ENCODE results near the gene GJC2.
A peak's percentile ranks its signal among the peaks of the same experiment; 100 is the strongest.

The GJC2 gene

DNA sequence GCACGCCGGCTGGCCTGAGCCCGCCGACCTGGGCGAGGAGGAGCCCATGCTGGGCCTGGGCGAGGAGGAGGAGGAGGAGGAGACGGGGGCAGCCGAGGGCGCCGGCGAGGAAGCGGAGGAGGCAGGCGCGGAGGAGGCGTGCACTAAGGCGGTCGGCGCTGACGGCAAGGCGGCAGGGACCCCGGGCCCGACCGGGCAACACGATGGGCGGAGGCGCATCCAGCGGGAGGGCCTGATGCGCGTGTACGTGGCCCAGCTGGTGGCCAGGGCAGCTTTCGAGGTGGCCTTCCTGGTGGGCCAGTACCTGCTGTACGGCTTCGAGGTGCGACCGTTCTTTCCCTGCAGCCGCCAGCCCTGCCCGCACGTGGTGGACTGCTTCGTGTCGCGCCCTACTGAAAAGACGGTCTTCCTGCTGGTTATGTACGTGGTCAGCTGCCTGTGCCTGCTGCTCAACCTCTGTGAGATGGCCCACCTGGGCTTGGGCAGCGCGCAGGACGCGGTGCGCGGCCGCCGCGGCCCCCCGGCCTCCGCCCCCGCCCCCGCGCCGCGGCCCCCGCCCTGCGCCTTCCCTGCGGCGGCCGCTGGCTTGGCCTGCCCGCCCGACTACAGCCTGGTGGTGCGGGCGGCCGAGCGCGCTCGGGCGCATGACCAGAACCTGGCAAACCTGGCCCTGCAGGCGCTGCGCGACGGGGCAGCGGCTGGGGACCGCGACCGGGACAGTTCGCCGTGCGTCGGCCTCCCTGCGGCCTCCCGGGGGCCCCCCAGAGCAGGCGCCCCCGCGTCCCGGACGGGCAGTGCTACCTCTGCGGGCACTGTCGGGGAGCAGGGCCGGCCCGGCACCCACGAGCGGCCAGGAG, 8.6 kb downstream of the GJC2 start:
- no peak for DNase-seq

DNA sequence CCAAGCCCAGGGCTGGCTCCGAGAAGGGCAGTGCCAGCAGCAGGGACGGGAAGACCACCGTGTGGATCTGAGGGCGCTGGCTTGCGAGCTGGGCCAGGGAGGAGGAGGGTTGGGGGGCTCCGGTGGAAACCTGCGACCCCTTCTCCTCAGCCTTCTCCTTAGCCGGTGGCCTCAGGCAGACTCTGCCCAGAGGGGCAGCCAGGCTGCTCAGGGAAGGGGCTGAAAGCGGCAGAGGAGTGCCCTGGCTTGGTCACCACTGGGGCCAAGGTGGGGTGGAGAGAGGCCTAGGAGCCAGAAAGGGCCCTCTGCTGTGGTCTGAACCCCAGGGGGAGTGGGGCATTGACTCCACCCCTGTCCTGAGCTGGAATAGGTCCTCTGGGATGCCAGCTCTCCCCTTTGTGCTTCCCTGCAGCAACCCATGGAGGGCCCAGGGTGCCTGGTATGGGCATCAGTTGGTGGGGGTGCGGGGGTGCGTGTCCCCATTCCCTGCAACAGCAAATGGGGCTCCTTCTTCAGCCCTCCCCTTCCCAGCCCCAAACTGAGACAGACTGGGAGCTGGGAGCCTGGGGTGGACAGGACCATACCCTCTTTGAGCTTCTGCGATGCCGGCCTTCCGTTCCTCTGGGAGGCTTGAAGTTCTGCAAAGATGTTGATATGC, 9.4 kb downstream of the GJC2 start:
- no peak for DNase-seq

DNA sequence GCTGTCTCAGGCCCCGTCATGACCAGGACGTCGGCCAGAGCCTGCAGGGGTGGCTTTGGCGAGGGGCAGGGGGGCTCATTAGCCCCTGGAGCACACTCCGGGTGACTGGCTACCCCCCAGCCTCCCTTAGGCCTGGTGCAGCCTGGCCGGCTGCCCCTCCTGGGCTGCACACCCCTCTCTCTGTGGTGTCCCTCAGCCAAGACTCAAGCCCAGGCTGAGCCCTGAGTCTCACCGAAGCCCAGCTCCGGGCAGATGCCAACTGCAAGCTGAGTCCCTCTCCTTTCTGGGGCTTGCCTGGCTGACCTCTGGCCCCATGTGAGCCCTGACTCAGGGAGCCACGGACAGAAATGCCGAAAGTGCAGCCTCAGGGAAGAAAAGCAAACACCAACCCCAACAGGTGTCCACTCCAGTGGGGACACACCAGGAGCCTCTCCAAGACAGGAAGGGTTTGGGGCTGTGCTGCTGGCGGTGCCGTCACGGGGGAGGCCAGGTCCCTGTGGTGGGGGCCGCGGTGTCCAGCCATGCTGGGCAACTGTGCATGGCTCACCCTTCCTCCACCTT, 10.6 kb downstream of the GJC2 start:
- DNase-seq, result no peak

DNA sequence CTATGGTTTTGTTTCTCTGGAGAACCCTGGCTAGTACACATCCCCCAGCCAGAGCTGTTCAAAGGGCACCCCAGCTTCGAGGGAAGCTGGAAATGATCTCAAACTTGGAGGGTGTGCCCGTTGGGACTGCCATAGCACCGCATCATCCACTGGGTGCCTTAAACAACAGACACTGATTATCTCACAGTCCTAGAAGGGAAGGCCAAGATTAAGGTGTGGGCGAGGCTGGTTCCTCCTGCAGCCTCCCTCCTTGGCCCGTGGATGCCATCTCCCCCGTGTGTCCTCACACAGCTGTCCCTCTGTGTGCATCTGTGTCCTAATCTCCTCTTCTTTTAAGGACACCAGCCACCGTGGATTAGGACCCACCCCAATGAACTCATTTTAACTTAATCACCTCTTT, 11.6 kb downstream of the GJC2 start:
- peak; percentile 32 to 59 for DNase-seq

DNA sequence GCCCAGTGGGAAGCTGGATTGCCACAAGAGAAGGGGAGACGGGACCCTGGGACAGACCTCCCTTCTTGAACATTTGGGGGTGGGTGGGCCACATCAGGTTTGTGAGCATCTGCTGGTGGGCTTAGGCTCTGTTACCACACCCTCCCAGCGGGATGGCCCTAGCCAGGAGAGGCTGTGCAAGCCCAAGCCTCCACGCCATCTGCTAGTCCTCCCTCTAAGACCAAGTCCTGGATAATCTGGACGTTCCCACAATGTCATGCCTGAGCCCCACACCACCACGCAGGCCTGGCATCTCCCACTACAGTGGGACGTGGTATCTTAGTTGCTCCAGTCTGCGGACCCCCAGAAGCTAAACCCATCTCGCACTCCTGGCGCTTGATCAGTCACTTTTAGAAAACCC, 12.1 kb downstream of the GJC2 start:
- DNase-seq, result no peak

DNA sequence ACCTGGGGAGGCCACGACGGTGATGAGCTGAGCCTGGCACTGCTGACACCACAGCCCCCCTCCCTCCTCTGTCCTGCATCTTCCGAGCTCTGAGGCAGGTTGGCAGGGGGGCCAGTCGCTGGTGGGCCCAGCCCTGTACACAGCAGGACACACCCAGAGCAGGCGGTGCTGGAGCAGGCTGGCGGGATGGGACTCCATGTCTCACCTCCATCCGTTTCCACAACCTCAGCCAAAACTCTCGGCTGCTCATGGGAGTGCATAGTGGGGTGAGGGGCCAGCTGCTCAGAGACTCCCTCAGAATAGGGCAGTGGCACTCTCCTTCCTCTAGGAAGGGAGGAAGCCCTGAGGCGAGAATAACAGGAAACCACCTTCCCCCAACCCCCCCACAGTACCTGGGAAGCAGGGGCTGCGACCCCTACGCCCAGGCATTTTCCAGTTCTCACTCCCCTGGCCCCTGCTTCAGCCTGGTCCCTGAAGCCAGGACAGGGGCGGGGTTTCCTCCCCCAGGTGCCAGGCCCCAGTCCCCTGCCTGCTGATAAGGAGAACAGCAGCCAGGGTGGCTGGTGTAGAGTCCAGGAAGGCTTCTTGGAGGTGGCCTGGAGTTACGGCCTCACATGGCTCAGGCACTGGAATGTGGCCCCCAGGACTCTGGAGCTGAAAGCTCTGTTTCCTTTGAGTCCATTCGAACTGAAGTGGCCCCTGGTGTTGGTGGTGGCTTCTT, 12.7 kb downstream of the GJC2 start:
- no peak for DNase-seq

DNA sequence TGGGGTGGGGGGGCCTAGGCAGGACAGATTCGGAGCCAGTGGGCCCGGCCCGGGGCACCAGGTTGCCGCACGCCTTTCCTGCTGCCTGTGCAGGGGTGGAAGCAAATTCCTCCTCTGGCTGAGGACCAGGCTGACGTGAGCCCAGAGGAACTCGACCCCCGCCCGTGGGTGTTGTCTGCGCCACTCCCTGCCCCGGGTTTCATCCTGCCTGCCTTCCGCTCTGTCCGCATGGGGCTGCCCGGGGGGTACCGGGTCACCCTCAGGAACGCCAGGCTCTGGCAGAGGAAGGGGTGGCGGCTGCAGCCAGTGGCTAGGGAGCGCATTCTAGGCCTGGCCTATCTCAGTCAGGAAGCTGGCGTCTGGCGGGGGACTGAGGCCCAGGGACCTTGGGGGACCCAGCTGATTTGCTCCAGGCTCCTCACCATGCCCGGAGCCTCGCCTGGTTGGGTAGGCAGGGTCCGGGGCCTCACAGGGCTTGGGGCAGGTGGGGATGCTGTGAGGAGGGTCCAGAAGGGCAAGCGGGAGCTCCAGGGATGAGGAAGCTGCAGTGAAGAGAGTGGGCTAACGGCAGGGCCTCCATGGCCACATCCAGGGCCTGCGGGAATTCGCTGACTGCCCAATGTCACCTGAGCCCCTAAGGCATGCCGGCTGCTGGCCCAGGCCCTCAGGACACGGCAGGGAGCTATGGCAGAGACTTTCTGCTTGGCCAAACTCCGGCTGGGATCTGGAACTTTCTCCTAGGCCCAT, 13.4 kb downstream of the GJC2 start:
- DNase-seq, result peak; percentile 19 to 57

DNA sequence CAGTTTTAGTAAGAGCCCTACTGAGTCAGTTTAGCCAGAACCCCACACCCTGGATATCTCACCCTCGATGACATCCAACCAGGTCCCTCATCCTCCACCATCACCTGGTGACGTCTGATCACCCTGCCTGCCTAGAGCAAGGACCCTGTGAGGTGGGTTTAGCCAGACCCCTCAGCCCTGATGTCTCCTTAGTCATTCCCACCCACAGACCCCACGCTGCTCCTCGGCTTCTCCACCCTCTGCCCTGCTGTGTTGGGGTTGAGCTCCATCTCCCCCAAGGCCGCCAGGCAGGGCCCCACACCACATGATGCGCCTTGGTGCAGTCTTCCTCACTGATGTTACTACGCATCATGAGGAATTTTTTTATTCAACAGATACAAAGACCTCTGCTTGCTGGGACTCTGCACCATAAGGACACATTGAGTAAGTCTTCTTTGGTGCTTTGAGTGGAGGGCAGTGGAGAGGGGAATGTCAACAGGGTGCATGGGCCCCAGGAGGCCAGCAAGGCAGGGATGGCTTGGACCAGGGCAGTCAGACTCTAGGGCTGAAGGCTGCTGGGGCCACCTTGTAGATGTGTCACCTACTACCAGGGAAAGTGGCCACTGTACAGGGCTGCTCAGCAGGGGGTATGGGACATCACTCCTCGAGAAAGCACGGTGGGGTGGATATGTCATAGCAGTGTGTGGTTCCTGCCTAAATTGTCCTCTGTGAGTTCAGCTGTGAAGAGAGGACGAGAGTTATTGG, 14.2 kb downstream of the GJC2 start:
- DNase-seq, result no peak

DNA sequence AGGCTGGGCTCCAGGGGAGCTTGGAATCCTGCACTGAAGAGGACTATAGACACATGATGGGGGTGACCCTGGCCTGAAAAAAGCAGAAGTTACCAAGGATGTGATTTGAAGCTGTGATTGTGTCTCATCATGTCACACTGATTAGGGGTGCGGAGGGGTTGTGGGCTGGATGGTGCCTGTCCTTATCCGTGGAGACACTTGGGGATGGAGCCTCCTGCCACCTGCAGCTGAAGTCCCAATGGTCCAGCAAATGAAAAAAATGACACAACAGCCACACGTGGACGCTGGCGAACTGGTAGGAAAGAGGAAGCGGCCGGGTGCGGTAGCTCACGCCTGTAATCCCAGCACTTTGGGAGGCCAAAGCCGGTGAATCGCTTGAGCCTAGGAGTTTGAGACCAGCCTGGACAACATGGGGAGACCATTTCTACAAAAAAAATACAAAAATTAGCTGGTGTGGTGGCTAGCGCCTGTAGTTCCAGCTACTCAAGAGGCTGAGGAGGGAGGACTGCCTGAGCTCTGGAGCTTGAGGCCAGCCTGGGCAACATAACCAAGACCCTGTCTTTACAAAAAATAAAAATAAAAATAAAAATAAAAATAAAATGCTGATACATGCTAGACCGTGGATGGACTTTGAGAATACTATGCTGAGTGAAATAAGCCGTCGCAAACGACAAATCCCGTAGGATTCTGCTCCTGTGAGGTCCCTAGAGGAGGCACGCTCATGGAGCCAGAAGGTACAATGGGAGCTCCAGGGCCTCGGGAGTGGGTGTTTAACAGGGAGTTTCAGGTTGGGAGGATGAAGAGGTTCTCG, 15.0 kb downstream of the GJC2 start:
- DNase-seq, result peak; percentile 61 to 74

DNA sequence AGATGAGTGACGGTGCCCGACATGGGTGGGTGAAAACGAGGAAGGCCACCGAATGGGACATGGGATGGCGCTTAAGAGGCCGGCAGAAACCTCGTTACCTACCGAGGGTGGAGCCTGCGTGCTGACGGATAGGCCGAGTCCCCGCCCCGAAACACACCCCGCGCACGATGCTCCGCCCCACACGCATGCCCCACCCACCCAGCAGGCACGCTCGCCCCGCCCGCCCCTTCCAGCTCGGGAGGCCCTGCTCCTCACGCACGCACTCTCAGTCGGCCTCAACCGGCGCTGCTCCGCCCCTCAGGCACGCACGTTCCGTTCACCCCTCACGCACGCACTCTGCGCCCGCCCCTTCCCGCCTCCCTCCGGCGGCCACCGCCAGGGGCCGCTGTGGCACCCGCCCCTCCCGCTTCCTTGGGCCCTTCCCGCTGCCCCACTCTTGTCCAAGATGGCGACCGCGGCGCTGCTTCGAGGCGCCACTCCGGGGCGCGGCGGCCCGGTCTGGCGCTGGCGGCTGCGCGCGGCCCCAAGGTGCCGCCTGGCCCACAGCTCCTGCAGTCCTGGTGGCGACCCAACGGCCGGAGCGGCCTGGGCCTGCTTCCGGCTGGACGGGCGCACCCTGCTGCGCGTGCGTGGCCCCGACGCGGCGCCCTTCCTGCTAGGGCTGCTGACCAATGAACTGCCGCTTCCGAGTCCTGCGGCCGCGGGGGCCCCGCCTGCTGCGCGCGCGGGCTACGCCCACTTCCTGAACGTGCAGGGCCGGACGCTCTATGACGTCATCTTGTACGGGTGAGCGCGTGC, 15.8 kb downstream of the GJC2 start, which contains the start of gene IBA57:
Gene IBA57 (plus strand): TSS at position 433 of the 798 bp plus-strand sequence. CDS start 13 bp downstream, at position 446.
- peak; percentile 98 to 99 for DNase-seq

DNA sequence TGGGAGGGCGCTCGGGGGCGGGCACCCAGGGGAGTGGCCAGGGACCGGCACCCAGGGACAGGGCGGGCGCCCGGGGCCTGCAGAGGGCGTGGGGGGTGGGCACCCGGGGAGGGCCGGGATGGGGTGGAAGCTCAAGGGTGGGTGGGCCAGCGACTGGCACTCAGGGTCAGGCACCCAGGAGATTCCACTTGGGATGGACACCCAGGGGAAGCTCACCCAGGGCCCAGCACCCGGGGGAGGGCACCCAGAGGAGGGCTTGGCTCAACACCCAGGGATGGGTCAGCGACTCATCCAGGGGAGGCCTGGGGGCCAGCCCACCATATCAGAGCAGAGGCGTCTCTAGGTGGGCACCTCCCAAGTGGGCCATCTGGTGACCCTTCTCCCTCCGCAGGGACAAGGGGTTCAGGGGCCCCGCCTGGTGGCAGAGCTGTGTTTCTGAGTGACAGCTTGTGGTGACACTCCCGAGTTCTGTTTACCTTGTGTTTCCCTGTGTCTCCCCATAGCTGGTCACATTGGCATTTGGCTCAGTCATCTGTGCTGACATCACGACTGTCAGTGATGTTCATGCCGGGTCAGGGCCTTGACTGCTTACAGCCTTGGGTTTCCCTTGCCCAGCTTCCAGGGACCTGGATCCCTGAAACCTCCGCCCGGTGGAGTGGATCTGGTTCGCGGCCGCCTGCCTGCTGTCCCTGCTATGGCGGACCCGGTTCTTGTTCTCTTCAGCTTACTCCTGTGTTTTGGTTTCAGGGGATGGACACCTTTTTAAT, 16.6 kb downstream of the GJC2 start:
- peak; percentile 64 to 77 for DNase-seq

DNA sequence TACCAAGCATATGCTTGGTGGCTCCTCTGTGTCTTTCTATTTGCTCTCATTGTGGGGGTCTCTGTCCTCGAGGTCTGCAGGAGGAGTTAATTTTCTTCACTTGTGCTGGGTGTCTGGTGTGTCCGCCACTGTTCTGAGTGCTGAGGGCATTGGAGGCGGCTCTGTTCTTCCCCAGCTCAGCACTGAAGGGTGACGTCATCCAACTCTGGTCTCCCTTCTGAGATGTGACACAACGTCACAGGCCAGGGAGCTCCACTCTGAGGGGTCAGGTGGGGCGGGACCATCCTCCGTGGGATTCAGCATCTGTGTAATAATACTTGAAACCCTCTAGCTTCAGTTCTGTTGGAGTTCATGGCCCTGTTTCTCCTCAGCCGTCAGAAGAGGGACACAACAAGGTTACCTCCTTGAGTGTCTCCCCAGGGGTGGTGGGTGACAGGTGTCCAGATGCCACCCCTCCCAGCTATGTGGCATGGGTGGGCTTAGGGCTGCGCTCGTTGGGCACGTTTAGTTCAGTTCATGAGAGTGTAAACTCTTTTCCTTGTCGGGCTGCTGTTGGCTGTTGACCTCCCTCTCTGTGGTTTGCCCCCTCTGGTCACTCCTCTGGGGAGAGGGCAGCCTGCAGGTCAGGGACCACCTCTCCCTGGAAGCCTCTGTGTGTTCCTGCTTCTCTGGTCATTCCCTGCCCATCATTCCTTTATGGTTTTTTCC, 19.0 kb downstream of the GJC2 start:
- DNase-seq, result no peak

DNA sequence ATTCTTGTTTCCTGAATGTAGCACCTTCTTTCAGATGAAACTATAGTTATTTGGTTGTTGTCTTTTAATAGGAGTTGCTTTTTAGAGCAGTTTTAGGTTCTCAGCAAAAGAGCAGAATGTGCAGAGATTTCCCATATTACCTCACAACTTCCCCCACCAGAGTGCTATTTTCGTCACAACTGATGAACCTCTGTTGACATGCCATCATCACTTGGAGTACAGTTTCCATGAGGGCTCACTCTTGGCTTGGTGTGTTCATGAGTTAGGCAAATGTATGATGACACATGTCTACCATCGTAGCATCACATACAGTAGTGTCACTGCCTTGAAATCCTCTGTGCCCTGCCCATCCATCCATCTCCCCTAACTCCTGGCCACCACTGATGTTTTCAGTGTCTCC, 19.6 kb downstream of the GJC2 start:
- DNase-seq, result no peak

DNA sequence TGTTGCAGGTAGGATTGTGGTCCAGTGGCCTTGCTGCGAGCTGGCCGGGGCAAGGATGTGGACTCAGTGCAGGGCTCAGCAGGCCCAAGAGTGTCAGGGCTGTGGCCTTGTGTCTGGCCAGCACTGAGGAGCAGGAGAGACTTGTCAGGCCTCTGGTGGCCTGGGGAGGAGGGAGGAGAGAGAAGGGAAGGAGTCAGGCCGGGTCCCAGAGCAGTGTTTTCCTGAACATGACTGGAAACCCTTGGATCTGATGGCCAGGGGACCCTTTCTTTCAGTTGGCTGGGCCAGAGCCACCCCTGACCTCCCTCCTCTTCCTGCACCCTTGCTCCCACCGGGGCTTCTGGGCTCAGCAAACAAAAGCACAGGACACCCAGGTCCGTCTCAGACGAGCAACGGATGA, 20.9 kb downstream of the GJC2 start:
- no peak for DNase-seq

DNA sequence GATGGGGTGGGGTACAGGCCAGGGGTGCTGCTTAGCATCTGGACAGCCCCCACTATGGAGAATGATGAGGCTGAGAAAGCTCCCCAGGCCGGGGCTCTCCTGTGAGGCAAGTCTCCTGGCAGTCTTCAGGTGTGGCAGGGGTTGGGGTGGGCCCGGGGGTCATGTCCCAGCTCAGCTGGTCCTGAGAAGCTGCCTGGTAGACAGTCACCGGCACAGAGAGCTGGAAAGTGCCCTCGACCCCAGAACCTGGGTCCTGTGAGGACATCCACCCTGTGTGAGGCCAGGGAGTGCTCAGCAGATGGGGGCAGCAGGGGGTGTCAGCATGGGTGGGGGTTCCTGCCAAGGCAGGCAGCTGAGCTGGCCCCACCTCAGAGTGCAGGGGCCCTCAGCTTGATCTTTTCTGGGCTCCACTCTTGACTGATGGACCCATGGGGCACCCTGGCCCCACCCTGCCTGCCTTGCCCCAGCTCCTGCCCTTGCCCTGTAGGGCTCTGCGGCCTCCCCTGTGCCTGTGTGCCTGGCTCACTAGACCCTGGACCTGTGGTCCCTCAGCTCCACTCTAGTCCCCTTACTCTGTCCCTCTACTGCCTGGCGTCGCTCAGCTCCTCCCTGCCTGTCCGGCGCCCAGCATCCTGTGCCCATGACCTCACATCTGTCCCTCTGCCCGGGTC, 21.6 kb downstream of the GJC2 start:
- no peak for DNase-seq

DNA sequence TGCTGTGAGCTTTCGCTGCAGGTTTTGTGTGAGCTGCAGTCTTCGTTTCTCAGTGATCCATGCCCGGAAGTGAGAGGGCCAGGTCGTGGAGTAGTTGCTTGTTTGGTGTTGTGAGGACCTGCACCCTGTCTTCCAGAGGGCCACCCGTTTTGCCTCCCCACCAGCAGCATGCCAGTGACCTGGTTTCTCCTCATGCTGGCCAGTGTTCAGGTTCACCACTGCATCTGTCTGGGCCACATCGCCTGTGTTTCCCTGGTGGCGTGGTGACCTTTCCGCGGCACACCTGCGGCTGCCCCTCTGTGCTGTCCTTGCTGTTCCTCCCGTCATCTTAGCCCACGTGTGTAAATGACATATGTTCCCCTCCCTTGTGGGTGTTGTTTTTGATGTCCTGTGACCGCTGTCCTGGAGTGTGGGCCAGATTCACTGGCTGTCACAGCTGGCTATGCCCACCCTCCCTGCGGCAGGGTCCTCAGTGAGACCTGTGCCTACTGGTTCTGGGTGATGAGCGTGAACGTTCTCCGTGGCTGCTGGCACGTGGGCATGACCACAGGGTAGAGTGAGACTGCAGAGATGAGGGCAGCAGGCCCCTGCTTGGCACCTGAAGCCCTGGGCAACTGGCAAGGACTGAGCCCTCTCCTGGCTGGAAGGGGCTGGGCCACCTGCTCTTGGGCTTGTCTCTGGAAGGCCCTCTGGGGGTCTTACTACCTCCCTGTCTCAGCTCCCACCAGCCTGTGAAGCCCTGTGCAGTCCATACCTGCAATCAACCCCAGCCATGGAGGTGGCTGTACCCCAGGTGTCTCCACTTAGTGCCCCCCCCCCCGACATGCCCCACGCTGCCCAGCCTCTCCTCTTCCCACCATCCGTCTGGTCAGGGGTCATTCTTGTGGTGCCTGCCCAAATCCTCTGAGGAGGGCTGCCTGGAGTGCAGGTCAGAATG, 23.1 kb downstream of the GJC2 start:
- DNase-seq, result no peak

Data from inflammatory macrophage (primary cell).